Panc1 (cell line): Measurements from ENCODE around the gene NDRG4.

Experiments
- POLR2AphosphoS5 ChIP-seq: IDR thresholded peaks from 2 replicates; pipeline ENCODE4 v1.6.1; 2012; ENCODE audit warnings: mild to moderate bottlenecking, low read depth, low read length, moderate library complexity
- TF ChIP-seq, protein P1 (sequence below): fragments of 450-650 bp; IDR thresholded peaks from 2 replicates; pipeline ENCODE4 v1.5.1; 2017; ENCODE audit warnings: mild to moderate bottlenecking

DNA sequence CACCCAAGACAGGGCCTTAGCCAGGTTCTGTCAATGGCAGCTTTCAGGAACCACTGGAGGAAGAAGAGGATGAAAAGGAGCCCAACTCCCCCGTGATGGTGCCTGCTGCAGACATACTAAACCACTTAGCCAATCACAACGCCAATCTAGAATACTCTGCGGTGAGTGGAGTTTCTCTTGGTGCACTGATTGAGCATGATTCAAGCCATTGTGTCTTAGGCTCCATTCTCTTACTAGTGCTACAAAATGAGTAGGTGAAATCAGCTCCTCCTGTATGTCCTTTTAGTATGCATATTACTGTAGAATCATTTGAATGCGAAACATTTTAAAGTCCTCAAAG is 16.8 kb downstream of the NDRG4 start:
- TF ChIP-seq, protein P1, sequence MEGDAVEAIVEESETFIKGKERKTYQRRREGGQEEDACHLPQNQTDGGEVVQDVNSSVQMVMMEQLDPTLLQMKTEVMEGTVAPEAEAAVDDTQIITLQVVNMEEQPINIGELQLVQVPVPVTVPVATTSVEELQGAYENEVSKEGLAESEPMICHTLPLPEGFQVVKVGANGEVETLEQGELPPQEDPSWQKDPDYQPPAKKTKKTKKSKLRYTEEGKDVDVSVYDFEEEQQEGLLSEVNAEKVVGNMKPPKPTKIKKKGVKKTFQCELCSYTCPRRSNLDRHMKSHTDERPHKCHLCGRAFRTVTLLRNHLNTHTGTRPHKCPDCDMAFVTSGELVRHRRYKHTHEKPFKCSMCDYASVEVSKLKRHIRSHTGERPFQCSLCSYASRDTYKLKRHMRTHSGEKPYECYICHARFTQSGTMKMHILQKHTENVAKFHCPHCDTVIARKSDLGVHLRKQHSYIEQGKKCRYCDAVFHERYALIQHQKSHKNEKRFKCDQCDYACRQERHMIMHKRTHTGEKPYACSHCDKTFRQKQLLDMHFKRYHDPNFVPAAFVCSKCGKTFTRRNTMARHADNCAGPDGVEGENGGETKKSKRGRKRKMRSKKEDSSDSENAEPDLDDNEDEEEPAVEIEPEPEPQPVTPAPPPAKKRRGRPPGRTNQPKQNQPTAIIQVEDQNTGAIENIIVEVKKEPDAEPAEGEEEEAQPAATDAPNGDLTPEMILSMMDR, result no peak
- no peak for TF ChIP-seq POLR2AphosphoS5
